Lower leg skin (tissue), 3 donors: ENCODE data around the gene PLXNB3.

ENCODE experiments used
- CTCF ChIP-seq, 3 donors: fragments of 450-650 bp; IDR thresholded peaks; one replicate each; pipeline ENCODE4 v1.5.1; 2016; ENCODE audit warnings: antibody characterized with exemption in 3 of 3, mild to moderate bottlenecking in 3 of 3, moderate library complexity in 2 of 3
- POLR2A ChIP-seq, 2 donors: fragments of 450-650 bp; IDR thresholded peaks; one replicate each; pipeline ENCODE4 v1.6.1; 2016 to 2017; ENCODE audit warnings: antibody characterized with exemption in 2 of 2, mild to moderate bottlenecking in 1 of 2, moderate library complexity in 1 of 2

GRCh38 chrX:153765138-153766079, 1.4 kb downstream of the PLXNB3 start:
- TF ChIP-seq CTCF (IDR thresholded peaks at IDR 0.05) (no peak), POLR2A (IDR thresholded peaks at IDR 0.05) (no peak)
